Pancreas (tissue), 10 donors: ENCODE measurements around the gene PGM1. TPM values are rescaled to one million over a fixed set of nuclear protein-coding genes. Genes with fewer than 3 reads are reported as not detected.

Source experiments
- ATAC-seq, 4 donors: fragments of 200-7000 bp; cut with Tn5 transposase; one replicate each; pipeline versions ENCODE4 v1.8.0 to v1.9.1; 2020; ENCODE audit warnings: mild to moderate bottlenecking in 4 of 4, moderate library complexity in 4 of 4
- DNase-seq, 6 donors: peaks; one replicate each; pipeline ENCODE4 v3.0.0-alpha.2; 2020
- FAIRE-seq: peaks from 2 replicates; lab custom pipeline; 2012; peaks lifted over from hg19 to GRCh38; lab: Jason Lieb, UNC
- H3K27ac ChIP-seq, 4 donors: fragments of 200-600 bp; sonication (generic); 1 replicate in 3 of 4; 2 replicates in 1 of 4; pipeline versions ENCODE4 v1.5.0 to v1.8.0; 2020
- H3K27me3 ChIP-seq, 4 donors: fragments of 200-600 bp; one replicate each; pipeline ENCODE4 v1.8.0; 2021
- H3K36me3 ChIP-seq, 3 donors: fragments of 200-600 bp; sonication (generic) in 1 of 3; one replicate each; pipeline versions ENCODE4 v1.5.0 to v1.8.0; 2020 to 2021
- H3K4me1 ChIP-seq, 3 donors: fragments of 200-600 bp; one replicate each; pipeline ENCODE4 v1.8.0; 2021
- H3K4me3 ChIP-seq, 4 donors: fragments of 200-600 bp; sonication (generic) in 2 of 4; one replicate each; pipeline versions ENCODE4 v1.5.0 to v1.8.0; 2020 to 2021
- H3K9me3 ChIP-seq, 4 donors: fragments of 200-600 bp; one replicate each; pipeline ENCODE4 v1.8.0; 2021
- WGBS, 2 donors: extraction: QIAGEN DNeasy Blood & Tissue Kit; methylation state at CpG; one replicate each; pipeline ENCODE4 v1.1.7; 2013; 5-methylcytosine and 5-hydroxymethylcytosine counted together
- intact Hi-C, 3 donors: fragments of 100-400 bp; cut with DNase I; formaldehyde crosslinking; loops; one replicate each; pipeline versions ENCODE4 v1.11.1 to v1.14.2; 2022
- polyA plus RNA-seq, 2 donors: library from polyadenylated mRNA; stranded (reverse); fragments of 200-250 nt; gene quantifications; one replicate each; pipeline ENCODE4 v1.2.3, GENCODE V29; 2013
- total RNA-seq, 6 donors: library from RNA; stranded (reverse); fragmentation: NEBNext Ultra II Directional in 4 of 6; extraction: Animal tissue kit (Norgen Biotek cat#: 25700) in 4 of 6; gene quantifications; one replicate each; pipeline versions ENCODE4 v1.2.1 to v1.2.4, GENCODE V29; 2021 to 2023
- TF ChIP-seq, protein P1 (sequence below), 4 donors: fragments of 200-600 bp; sonication (generic) in 3 of 4; IDR thresholded peaks; one replicate each; pipeline versions ENCODE4 v1.5.0 to v1.8.0; 2021; ENCODE audit warnings: antibody characterized with exemption in 4 of 4
- donor health status: healthy with polysubstance abuse.
- donor health status: DM: no; HTN: no; CAD: no; lungs with moderate emphysema.
- donor health status: DM: no; HTN: no; CAD: no.
- donor health status: control.
- donor health status: control.
- donor health status: Bipolar disorder and iron deficiency.
- donor health status: DM: yes; HTN: yes; CAD: no.
- donor health status: DM: no; HTN: no; CAD: no.
- donor health status: DM: no; HTN: no; CAD: no.
- donor health status: DM: yes; HTN: yes; CAD: no.

Gene PGM1
- total and polyA plus RNA-seq, 8 donors, result 19.8 to 106 (median 63.5) TPM

DNA sequence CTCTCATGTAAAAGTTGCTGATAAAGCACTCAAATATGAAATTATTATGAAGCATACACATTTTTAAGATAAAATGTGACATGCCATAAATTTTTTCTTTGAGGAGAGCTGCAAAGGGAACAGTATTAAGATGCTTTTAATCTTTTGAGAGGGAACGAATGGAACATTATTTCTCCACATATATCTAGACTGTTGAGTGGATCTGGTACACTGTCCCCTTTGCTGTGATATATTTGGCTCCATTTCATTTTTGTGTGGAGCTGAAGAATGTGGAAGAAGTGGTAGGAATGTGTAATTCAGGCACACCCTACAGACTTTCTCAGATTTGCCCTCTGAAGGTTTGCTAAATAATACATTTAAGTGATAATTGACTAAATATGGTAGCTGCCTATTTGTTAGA lies 31.7 kb downstream of the PGM1 start:
- Histone ChIP-seq H3K4me3 (no peak overlapping the region), H3K9me3 (no peaks in the 10 kb centered on the region), H3K4me1 (peaks cover 9 to 34% (median 23%) of the 10 kb centered on the region in 3 donors), H3K36me3 (no peaks in the 10 kb centered on the region), H3K27me3 (no peaks in the 10 kb centered on the region), H3K27ac (no peak overlapping the region)
- 31% methylated on average over 1 of the region's 1 CpG for WGBS, 2 donors
- intact Hi-C loops, result no loop called here
- FAIRE-seq (no peak), DNase-seq (no peak), ATAC-seq (peak in 1 of 4 donors; percentile 34)
- TF ChIP-seq, protein P1, sequence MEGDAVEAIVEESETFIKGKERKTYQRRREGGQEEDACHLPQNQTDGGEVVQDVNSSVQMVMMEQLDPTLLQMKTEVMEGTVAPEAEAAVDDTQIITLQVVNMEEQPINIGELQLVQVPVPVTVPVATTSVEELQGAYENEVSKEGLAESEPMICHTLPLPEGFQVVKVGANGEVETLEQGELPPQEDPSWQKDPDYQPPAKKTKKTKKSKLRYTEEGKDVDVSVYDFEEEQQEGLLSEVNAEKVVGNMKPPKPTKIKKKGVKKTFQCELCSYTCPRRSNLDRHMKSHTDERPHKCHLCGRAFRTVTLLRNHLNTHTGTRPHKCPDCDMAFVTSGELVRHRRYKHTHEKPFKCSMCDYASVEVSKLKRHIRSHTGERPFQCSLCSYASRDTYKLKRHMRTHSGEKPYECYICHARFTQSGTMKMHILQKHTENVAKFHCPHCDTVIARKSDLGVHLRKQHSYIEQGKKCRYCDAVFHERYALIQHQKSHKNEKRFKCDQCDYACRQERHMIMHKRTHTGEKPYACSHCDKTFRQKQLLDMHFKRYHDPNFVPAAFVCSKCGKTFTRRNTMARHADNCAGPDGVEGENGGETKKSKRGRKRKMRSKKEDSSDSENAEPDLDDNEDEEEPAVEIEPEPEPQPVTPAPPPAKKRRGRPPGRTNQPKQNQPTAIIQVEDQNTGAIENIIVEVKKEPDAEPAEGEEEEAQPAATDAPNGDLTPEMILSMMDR (IDR thresholded peaks at IDR 0.05), result no peak

DNA sequence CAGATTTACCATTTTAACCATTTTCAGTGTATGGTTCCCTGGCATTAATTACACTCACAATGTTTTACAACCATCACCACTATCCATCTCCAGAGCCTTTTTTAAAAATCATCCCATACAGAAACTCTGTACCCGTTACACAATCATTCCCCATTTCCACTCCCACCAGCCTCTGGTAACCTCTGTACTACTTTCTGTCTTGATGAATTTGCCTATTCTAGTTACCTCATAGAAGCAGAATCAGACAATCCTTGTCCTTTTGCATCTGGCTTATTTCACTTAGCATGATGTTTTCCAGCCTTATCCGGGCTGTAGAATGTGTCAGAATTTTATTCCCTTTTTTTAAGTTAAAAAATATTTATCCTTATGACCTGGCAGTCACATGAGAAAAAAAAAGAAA lies 33.0 kb downstream of the PGM1 start:
- peaks cover 0 to under 1% (median 0%) of the 10 kb centered on the region in 3 donors for H3K36me3 ChIP-seq
- intact Hi-C loops, result no loop called here
- no peaks in the 10 kb centered on the region for H3K27me3 ChIP-seq
- DNase-seq (no peak), ATAC-seq (peak in 1 of 4 donors; percentile 9), FAIRE-seq (no peak)
- no peak overlapping the region for H3K4me3 ChIP-seq
- no peak overlapping the region for H3K27ac ChIP-seq
- H3K9me3 ChIP-seq, result no peaks in the 10 kb centered on the region
- H3K4me1 ChIP-seq, result peaks cover 13 to 40% (median 23%) of the 10 kb centered on the region in 3 donors
- TF ChIP-seq, protein P1 (IDR thresholded peaks at IDR 0.05), result no peak
- 86% methylated on average over 2 of the region's 2 CpGs for WGBS, 2 donors

DNA sequence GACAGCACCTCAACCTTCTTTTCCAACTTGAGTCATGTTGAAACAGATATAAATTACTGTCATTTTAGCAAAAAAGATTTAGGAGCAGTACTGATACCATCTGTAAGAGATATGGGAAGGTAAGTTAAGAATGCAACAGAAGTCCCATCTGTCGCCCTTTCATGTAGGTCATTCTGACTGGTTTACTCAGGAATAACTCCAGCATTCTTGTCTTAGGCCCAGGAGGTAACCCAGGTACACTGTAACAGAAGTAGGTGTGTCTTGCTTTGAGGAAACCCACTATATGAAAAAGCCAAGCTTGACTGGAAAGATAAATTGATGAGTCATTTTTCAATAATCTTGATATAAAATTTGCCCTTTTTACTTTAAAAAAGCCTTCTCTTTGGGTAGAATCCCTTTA lies 35.4 kb downstream of the PGM1 start:
- intact Hi-C loops, result no loop called here
- no peak overlapping the region for H3K27ac ChIP-seq
- FAIRE-seq, result no peak
- no peaks in the 10 kb centered on the region for H3K9me3 ChIP-seq
- no peak for DNase-seq
- H3K36me3 ChIP-seq, result peaks cover 0 to 14% (median 10%) of the 10 kb centered on the region in 3 donors
- 46 to 55% methylated on average over 1 of the region's 1 CpG for WGBS, 2 donors
- H3K4me1 ChIP-seq, result peaks cover 13 to 35% (median 14%) of the 10 kb centered on the region in 3 donors
- peak; percentile 39 to 71 (median 55) for ATAC-seq
- TF ChIP-seq, protein P1 (IDR thresholded peaks at IDR 0.05), result no peak
- no peaks in the 10 kb centered on the region for H3K27me3 ChIP-seq
- H3K4me3 ChIP-seq, result no peak overlapping the region

DNA sequence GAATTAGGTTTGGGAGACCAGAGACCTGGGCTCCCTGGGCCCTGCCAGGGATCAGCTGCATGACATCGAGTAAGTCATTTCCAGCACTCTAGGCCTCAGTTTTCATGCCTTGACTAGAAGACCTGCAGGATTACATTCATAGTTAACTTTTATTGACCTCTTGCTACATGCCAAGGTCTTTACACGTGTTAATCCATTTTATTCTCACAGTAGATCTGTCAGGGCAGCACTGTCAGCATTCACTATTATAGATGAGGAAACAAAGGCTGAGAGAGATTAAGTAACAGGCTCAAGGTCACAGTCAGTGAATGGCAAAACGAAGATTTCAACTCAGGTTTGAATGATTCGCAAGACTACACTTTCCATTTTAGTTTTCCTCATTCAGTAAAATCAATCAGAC lies 37.0 kb downstream of the PGM1 start:
- WGBS, 2 donors, result 25 to 31% methylated on average over 4 of the region's 4 CpGs
- Histone ChIP-seq H3K4me1 (peaks cover 3 to 22% (median 5%) of the 10 kb centered on the region in 3 donors), H3K9me3 (no peaks in the 10 kb centered on the region), H3K36me3 (peaks cover 0 to 14% (median 10%) of the 10 kb centered on the region in 3 donors), H3K27me3 (no peaks in the 10 kb centered on the region), H3K4me3 (no peak overlapping the region), H3K27ac (peak overlapping the region in 1 of 4 donors; percentile 8)
- TF ChIP-seq, protein P1 (IDR thresholded peaks at IDR 0.05), result no peak
- intact Hi-C loops, result no loop called here
- DNase-seq, result no peak
- peak in 2 of 4 donors; percentile 55 to 61 for ATAC-seq
- no peak for FAIRE-seq

DNA sequence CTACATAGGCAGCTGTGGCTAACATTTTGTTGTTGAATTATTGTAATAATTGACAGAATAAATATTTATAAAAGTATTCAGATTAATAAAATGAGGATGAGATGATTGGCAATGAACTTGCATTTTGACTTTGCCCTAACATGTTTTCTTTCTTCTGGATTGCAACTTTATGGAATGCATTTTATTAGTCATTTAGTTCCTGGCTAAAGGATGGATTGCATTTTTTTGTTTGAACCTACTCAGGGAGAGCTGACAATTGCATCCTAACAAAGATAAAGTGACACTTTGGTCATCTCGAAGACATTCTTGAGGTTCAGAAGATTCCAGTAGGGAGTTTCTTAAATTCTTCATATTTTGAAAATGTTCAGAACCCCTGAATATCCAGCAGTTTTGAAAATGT lies 37.5 kb downstream of the PGM1 start:
- Histone ChIP-seq H3K27ac (peak overlapping the region in 1 of 4 donors; percentile 8), H3K9me3 (no peaks in the 10 kb centered on the region), H3K36me3 (peaks cover 0 to 14% (median 10%) of the 10 kb centered on the region in 3 donors), H3K27me3 (no peaks in the 10 kb centered on the region), H3K4me1 (peaks cover 3 to 18% (median 5%) of the 10 kb centered on the region in 3 donors), H3K4me3 (no peak overlapping the region)
- no peak for ATAC-seq
- TF ChIP-seq, protein P1 (IDR thresholded peaks at IDR 0.05), result no peak
- WGBS, 2 donors, result 77 to 83% methylated on average over 1 of the region's 1 CpG
- DNase-seq, result no peak
- FAIRE-seq, result no peak
- intact Hi-C loops, result no loop called here
